HG03565 (cell line): Measurements from ENCODE around the gene ANGPTL2.

Experiments
- ATAC-seq: cut with Tn5 transposase; IDR thresholded peaks from one replicate; pipeline ENCODE4 v1.9.1; 2021; ENCODE audit warnings: mild to moderate bottlenecking, moderate library complexity; ENCODE audit not compliant: unreplicated experiment

ANGPTL2 gene

GRCh38 chr9:127055745-127056402 lies 66.6 kb downstream of the ANGPTL2 start:
- no peak for ATAC-seq

GRCh38 chr9:127053960-127054359 lies 68.5 kb downstream of the ANGPTL2 start:
- no peak for ATAC-seq

- no peak for ATAC-seq
Observed at GRCh38 chr9:127053057-127053821, 69.2 kb downstream of the ANGPTL2 start.

- ATAC-seq, result no peak
Observed at GRCh38 chr9:127051881-127052595, 70.4 kb downstream of the ANGPTL2 start.

GRCh38 chr9:127050591-127051001 lies 71.8 kb downstream of the ANGPTL2 start:
- ATAC-seq, result no peak

GRCh38 chr9:127050152-127050551 lies 72.3 kb downstream of the ANGPTL2 start:
- ATAC-seq, result no peak

GRCh38 chr9:127049581-127049980 lies 72.9 kb downstream of the ANGPTL2 start:
- no peak for ATAC-seq

GRCh38 chr9:127049044-127049443 lies 73.4 kb downstream of the ANGPTL2 start:
- ATAC-seq, result no peak

GRCh38 chr9:127047971-127048370 lies 74.5 kb downstream of the ANGPTL2 start:
- ATAC-seq, result no peak

GRCh38 chr9:127045148-127045547 lies 77.3 kb downstream of the ANGPTL2 start:
- ATAC-seq, result no peak

GRCh38 chr9:127039492-127039891 lies 82.9 kb downstream of the ANGPTL2 start:
- ATAC-seq, result no peak

GRCh38 chr9:127038531-127038930 lies 83.9 kb downstream of the ANGPTL2 start:
- no peak for ATAC-seq
